Esophagus squamous epithelium (tissue), 4 donors: ENCODE measurements around the gene UBE2QL1.

Experiments
- POLR2A ChIP-seq, 4 donors: fragments of 450-650 bp; IDR thresholded peaks; one replicate each; pipeline ENCODE4 v1.6.1; 2017; ENCODE audit warnings: antibody characterized with exemption in 4 of 4, mild to moderate bottlenecking in 4 of 4, moderate library complexity in 3 of 4
- TF ChIP-seq, protein P1 (sequence below), 6 experiments: fragments of 450-650 bp in 4 of 6; fragments of 200-600 bp in 2 of 6; sonication (generic) in 2 of 6; IDR thresholded peaks; one replicate each; pipeline ENCODE4 v1.5.1; 2016 to 2019; ENCODE audit warnings: antibody characterized with exemption in 6 of 6, mild to moderate bottlenecking in 4 of 6, moderate library complexity in 4 of 6

DNA sequence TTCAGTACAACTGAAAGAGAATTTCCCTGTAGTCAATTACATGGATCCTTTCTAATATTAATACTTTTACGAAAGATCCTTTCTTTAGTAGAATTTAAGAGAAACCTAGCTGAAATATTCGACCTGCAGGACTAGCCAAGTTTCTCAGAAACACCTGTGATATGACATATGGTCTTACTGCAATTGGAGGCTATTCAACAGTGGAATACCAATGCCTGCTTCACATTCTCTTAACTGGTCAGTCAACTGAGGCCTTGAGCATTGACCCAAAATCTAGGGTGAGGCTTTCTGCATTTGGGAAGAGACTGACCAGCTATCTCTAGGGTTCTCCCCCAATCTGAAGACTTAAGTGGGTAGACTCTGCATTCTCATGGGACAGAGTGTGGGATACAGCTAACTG is 12.3 kb downstream of the UBE2QL1 start:
- TF ChIP-seq, protein P1, sequence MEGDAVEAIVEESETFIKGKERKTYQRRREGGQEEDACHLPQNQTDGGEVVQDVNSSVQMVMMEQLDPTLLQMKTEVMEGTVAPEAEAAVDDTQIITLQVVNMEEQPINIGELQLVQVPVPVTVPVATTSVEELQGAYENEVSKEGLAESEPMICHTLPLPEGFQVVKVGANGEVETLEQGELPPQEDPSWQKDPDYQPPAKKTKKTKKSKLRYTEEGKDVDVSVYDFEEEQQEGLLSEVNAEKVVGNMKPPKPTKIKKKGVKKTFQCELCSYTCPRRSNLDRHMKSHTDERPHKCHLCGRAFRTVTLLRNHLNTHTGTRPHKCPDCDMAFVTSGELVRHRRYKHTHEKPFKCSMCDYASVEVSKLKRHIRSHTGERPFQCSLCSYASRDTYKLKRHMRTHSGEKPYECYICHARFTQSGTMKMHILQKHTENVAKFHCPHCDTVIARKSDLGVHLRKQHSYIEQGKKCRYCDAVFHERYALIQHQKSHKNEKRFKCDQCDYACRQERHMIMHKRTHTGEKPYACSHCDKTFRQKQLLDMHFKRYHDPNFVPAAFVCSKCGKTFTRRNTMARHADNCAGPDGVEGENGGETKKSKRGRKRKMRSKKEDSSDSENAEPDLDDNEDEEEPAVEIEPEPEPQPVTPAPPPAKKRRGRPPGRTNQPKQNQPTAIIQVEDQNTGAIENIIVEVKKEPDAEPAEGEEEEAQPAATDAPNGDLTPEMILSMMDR (IDR thresholded peaks at IDR 0.05): no peak
- TF ChIP-seq POLR2A (IDR thresholded peaks at IDR 0.05): no peak
